ENCODE results near the gene BRAF.

DNA sequence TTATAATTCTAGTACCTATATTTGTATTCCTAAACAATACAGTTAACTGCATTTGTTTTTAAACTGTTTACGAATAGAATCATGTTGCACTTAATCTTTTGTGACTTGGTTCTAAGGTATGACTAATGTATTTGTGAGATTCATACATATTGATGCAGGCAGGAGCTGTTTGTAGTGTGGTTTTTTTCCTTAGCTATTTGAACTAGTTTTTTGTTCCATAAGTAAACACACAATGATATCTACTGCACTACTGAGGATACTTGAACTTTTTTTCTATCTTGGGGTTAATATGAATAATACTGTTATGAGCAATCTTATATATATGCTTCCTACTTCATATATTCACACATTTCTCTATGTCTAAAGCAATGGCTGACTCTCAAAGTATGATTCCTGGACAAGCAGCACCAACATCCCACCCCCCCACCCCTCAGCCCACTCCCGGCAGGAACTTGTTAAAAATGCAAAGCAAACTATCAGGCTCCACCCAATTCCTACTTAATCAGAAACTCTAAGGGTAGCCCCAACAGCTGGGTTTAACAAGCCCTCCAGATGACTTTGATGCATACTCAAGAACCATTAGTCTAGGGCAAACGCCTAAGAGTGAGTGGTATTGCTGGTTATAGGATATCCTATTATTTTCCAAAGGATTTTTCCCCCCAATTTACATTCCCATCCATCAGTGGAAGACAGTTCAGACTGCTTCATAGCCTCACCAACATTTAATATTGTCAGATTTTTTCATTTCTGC lies 25.8 kb downstream of the BRAF start:
- TF ChIP-seq POLR2A (IDR thresholded peaks at IDR 0.05) (no peak), CTCF (IDR thresholded peaks at IDR 0.05) (no peak)
